Stomach (tissue), 4 donors: ENCODE measurements around the gene HDLBP.

Source experiments
- POLR2A ChIP-seq, 4 donors: fragments of 450-650 bp; IDR thresholded peaks; one replicate each; pipeline ENCODE4 v1.6.1; 2016; ENCODE audit warnings: antibody characterized with exemption in 4 of 4, control low read depth in 2 of 4, mild to moderate bottlenecking in 1 of 4, moderate library complexity in 1 of 4
- TF ChIP-seq, protein P1 (sequence below), 7 experiments: fragments of 450-650 bp in 4 of 7; fragments of 200-600 bp in 3 of 7; sonication (generic) in 3 of 7; IDR thresholded peaks; one replicate each; pipeline ENCODE4 v1.5.1; 2016 to 2019; ENCODE audit warnings: antibody characterized with exemption in 7 of 7, control low read depth in 2 of 7, mild to moderate bottlenecking in 1 of 7

DNA sequence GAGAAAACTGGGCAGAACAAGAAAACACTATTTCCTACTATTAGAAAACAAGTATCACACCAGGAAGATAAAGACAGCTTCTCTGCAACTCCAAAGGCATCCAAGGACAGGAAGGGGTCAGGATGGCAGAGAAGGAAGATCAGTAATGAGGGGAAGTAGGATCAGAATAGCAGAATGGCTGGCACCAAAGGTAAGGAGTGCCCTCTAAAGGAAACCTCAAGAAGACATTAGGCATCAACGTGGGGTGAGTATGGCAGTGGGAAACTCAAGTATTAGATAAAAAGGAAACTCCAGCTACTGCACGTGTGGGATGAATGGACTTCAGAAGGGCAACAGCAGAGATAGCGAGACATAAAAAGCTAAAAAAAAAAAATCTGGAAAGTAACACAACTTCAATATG is 25.9 kb downstream of the HDLBP start:
- TF ChIP-seq, protein P1, sequence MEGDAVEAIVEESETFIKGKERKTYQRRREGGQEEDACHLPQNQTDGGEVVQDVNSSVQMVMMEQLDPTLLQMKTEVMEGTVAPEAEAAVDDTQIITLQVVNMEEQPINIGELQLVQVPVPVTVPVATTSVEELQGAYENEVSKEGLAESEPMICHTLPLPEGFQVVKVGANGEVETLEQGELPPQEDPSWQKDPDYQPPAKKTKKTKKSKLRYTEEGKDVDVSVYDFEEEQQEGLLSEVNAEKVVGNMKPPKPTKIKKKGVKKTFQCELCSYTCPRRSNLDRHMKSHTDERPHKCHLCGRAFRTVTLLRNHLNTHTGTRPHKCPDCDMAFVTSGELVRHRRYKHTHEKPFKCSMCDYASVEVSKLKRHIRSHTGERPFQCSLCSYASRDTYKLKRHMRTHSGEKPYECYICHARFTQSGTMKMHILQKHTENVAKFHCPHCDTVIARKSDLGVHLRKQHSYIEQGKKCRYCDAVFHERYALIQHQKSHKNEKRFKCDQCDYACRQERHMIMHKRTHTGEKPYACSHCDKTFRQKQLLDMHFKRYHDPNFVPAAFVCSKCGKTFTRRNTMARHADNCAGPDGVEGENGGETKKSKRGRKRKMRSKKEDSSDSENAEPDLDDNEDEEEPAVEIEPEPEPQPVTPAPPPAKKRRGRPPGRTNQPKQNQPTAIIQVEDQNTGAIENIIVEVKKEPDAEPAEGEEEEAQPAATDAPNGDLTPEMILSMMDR (IDR thresholded peaks at IDR 0.05) = no peak
- no peak for TF ChIP-seq POLR2A (IDR thresholded peaks at IDR 0.05)
